Measurements from ENCODE around the gene DRC3. TPM values are rescaled to one million over a fixed set of nuclear protein-coding genes. Genes with fewer than 3 reads are reported as not detected.
A peak's percentile ranks its signal among the peaks of the same experiment; 100 is the strongest.

DRC3 gene
- 1 to 10 TPM in 3 of 4 donors, under 1 TPM in 1; 0.60 to 4.6 (median 1.9) TPM for total RNA-seq

- ATAC-seq (ENCODE audit: low FRiP score) (peak; percentile 98), DNase-seq (ENCODE audit: low spot score) (peak; percentile 98)
- no peak for TF ChIP-seq CTCF (IDR thresholded peaks at IDR 0.05)
These were observed at the start of gene DRC3, which contains the start of gene TOM1L2 for GRCh38 chr17:17972126-17972951. Gene DRC3, plus strand, starts transcription at chr17:17972862. Its CDS starts 4,737 bp downstream, at chr17:17977599. Gene TOM1L2, minus strand, starts transcription at chr17:17972400. Its CDS starts 87 bp downstream, at chr17:17972313.

- DNase-seq (ENCODE audit: low spot score) (no peak), ATAC-seq (ENCODE audit: low FRiP score) (no peak)
- TF ChIP-seq CTCF (IDR thresholded peaks at IDR 0.05): no peak
These were observed 48.4 kb upstream of the DRC3 start for GRCh38 chr17:17924131-17924856.

GRCh38 chr17:17924857-17925250 is 47.8 kb upstream of the DRC3 start:
- ATAC-seq (ENCODE audit: low FRiP score) (no peak), DNase-seq (ENCODE audit: low spot score) (no peak)
- TF ChIP-seq CTCF (IDR thresholded peaks at IDR 0.05): no peak

GRCh38 chr17:17926036-17926435 is 46.6 kb upstream of the DRC3 start:
- no peak for TF ChIP-seq CTCF (IDR thresholded peaks at IDR 0.05)
- DNase-seq (ENCODE audit: low spot score) (no peak), ATAC-seq (ENCODE audit: low FRiP score) (no peak)

GRCh38 chr17:17926840-17927449 is 45.7 kb upstream of the DRC3 start:
- ATAC-seq (ENCODE audit: low FRiP score) (no peak), DNase-seq (ENCODE audit: low spot score) (no peak)
- TF ChIP-seq CTCF (IDR thresholded peaks at IDR 0.05): no peak

GRCh38 chr17:17928398-17929287 is 44.0 kb upstream of the DRC3 start:
- TF ChIP-seq CTCF (IDR thresholded peaks at IDR 0.05): no peak
- no peak for DNase-seq (ENCODE audit: low spot score)
- no peak for ATAC-seq (ENCODE audit: low FRiP score)
